NK-92 treated with Interleukin-12 subunit alpha and Interleukin-12 subunit beta, amount 100 ng/mL, for 24 hours (cell line): ENCODE data around the gene TYMS.
A peak's percentile ranks its signal among the peaks of the same experiment; 100 is the strongest.

ENCODE experiments used
- DNase-seq: peaks from one replicate; lab custom pipeline; 2025; lab: John Stamatoyannopoulos, UW

The TYMS gene

DNA sequence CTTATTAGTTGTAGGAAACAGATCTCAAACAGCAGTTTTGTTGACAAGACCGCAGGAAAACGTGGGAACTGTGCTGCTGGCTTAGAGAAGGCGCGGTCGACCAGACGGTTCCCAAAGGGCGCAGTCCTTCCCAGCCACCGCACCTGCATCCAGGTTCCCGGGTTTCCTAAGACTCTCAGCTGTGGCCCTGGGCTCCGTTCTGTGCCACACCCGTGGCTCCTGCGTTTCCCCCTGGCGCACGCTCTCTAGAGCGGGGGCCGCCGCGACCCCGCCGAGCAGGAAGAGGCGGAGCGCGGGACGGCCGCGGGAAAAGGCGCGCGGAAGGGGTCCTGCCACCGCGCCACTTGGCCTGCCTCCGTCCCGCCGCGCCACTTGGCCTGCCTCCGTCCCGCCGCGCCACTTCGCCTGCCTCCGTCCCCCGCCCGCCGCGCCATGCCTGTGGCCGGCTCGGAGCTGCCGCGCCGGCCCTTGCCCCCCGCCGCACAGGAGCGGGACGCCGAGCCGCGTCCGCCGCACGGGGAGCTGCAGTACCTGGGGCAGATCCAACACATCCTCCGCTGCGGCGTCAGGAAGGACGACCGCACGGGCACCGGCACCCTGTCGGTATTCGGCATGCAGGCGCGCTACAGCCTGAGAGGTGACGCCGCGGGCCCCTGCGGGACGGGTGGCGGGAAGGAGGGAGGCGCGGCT lies at the start of gene TYMS:
Gene TYMS, plus strand, starts transcription at position 343 of the 690 bp plus-strand sequence. Its CDS starts 90 bp downstream, at position 433.
- peak; percentile 22 for DNase-seq

DNA sequence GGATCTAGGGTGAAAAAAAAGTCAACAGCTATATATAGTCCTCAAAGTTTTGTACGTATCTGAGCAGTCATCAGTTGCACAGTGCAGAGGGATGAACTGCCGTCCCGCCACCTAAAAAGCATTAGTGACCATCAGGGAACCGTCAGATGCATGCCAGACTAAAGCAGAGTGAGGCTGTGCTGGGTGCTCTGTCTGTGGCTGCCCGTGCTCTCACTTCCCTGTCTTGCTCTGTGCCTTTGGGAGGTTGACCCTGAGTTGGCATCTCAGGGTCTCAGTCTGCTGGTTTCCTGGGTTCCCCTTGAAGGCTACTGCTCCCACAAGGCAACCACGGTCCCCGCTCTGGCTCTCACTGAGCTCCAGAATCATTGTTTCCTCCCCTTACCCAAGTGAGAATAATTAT lies 49.5 kb upstream of the TYMS start:
- no peak for DNase-seq

DNA sequence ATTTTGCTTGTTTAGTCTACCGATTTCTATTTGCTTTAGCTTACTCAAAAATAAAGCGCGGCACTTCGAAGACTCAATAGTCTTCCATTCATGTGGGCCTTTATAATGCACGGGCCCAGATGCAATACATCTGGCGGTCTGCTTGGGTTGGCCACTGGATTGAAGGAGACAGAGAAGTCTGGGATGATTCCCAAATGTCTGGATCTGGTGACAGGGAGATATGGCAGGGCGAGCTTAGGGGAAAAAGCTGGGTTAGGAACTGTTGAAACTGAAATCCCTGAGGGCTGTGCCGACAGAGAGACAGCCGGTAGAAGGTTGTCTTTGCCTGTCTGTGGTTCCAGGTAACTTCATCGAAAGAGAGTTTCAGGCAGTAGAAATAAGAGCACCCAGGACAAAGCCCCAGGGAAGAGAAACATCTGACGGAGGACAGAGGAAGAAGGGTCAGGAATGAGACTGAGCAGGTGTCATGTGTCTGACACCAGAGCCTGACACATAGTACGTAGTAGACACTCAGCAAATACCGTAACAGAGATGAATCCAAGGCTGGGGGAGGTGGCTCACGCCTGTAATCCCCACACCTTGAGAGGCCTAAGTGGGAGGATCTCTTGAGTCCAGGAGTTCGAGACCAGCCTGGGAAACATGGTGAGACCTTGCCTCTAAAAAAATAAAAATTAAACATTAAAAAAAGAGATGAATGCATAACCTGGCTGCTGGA lies 47.1 kb upstream of the TYMS start:
- DNase-seq = no peak

DNA sequence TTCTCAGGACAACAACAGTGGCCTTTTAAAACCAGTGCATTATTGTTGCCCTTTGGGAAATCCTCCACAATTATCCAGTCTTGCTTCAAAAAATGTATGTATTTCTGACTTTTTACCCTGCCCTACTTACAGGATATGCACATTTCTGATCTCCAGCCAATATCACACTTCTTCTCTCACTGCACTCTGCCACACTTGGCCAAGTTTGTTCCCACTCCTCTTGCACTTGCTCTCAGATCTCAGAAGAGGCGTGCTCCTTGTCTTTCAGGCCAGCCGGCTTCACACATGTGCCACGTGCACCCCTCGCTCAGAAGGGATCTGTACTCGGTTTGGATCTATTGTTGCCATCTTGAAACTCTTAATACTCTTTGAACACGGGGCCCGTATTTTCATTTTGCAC lies 45.3 kb upstream of the TYMS start:
- no peak for DNase-seq

DNA sequence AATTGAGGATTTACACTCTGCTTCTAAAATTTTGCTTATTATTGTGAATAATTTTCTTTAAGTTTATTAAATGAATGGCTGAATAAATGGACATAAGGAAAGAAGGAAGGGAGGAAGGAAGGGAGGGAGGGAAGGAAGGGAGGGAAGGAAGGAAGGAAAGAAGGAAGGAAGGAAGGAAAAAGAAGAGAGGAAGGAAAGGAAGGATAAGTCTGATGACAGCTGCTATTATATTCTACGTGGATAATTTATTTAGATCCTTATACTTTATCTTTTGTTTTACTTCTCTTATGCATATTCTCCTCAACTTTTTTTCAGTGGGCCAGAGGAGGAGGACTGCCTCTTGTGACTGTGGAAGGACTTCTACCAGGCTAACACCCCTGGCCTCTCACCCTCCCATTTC lies 43.3 kb upstream of the TYMS start:
- DNase-seq = no peak

DNA sequence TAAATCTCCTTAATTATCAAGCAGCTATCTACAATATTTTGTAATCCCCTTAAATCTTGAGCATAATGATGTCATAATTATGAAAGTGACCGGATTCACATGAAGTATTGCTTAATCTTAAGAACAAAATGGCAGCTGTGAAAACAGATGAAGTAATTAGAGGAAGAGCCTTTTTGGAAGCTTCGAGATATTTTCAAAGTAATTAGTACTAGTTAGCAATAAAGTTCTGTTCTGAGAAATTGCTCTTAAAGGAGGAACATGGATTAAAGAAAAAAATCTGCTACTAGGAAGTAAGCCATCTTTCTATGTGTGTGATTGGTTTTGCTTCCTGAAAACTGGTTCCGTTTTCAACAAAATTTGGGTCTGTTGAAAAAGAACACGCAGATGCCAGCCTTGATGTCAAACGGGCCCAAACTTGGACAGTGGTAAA lies 42.3 kb upstream of the TYMS start:
- DNase-seq = no peak

DNA sequence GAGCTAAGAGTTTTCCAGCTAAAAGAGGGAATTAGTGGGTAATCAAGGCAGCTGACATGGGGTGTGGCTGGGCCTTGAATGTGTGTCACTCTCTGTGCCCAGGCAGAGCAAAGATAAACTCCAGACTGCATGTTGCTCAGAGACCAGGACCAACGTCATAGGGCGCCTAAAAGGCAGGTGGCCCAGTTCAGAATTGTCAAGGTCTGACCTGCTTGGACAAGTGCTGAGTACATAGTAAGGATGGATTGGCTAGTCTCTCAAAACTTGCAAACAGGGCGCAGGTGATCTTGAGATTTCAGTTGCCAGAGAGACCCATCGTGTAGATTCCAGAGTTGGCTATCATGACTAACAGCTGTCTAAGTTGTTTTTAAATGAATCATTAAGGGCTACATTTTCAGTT lies 41.7 kb upstream of the TYMS start:
- DNase-seq = no peak

DNA sequence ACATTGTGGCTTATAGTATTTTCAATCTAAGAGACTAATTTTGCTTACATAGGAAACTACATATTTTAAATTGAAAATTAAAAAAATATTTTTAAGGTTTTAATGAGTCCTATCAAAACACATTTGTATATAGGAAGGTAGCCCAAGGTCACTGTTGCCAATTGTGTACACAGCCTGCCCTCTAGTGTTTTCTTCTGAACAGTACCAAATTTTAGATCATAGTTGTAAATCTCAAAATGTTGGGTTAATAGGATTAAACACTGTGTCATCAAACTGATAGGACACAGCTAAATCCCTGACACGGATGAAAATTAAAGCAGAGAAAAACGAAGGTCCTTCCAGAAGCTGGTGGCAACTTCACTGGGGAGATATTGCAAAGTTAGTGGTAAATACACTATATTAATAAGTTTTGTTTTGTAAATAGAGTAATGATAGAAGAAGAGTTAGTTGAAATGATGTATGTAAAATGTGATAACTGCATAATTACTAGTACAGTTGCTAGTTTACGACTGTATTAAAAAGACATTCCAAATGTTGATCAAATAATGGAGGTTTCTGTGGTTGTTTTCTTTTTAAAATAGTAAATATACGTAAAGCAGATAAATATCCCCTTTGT lies 41.0 kb upstream of the TYMS start:
- no peak for DNase-seq

DNA sequence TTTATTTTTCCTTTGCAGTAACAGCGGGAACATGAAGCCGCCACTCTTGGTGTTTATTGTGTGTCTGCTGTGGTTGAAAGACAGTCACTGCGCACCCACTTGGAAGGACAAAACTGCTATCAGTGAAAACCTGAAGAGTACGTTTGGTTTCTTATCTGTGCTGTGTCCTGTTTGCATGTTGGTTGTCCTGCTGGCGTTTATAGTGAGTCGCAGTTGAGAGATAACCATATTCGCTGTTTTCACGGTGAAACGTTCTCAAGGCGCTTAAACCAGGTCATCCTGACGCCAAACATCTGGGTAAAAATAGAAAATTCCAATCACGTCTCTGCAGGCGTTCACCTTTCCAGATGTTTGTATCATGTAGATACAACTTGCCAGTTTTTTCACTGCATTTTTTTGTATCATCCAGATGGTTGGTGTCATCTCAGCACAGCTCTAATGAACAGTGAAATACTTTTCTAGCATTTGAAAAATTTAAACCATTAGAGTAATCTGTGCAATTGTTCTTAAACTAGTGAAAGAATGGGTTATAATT lies 39.4 kb upstream of the TYMS start:
- no peak for DNase-seq

DNA sequence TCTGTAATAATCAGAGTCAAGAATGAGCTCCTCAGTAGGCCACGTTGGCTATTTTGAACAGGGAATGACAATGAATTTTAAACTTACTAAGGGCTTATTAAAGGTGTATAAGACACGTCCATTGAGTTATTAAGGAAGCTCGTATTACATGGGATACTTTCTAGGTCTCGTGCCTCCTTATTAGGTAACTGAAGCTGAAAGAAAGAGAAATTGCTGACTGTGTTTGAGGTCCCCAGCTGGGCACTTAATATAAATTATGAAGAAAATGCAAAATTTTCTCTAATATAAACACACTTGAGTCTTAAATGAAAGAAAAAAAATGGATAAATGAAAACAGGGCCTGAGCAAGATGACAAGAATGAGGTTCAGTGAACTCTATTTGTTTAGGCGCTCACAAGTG lies 38.8 kb upstream of the TYMS start:
- no peak for DNase-seq

DNA sequence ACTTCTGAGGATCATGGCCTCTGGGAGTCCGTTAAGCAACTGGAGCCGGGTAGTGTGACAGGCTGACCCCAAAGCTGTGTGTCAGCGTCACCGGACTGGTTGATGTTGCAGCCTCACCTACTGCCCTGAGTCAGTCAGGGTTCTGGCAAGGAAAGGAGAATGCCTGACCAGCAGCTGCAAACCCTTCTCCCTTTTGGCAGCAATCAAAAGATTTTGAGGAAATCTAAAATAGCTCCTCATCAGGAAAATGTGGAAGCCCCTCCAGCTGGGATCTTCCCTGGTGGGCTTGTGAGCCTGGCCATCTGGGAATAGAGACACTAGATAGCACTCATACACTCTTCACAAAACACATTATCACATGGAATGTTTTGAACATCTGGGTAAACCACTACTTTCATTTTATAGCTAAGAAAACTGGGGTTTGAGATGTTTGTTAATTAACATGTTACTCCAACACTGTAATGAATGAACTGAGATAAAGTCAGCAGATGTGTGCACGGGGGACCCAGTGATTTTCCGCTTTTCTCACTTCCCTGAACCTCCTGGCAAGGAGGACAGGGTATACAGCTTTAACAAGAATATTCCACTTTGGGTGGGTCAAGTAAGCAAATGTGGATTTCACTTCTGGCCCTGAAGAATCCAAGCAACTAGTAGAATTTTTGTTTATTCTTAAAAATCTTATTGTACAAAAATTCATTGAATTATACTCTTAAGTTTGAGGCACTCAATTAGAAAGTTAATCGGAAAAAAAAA lies 36.0 kb upstream of the TYMS start:
- DNase-seq = no peak

DNA sequence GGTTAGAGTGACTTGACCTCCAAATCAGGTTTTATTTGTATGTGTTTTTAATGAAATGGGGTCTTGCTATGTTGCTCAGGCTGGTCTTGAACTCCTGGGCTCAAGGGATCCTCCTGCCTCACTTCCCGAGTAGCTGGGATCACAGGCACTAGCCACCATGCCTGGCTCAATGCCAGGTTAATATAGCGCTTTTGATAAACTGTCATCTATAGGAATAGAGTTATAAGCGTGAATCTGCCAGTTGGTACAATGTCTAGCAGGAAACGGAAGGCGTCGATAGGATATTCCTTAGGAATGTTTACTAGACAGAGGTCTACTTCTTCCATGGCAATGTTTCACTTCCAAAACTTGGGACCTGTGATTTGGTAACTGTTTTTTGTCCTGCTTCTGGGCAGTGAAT lies 35.2 kb upstream of the TYMS start:
- DNase-seq = no peak

DNA sequence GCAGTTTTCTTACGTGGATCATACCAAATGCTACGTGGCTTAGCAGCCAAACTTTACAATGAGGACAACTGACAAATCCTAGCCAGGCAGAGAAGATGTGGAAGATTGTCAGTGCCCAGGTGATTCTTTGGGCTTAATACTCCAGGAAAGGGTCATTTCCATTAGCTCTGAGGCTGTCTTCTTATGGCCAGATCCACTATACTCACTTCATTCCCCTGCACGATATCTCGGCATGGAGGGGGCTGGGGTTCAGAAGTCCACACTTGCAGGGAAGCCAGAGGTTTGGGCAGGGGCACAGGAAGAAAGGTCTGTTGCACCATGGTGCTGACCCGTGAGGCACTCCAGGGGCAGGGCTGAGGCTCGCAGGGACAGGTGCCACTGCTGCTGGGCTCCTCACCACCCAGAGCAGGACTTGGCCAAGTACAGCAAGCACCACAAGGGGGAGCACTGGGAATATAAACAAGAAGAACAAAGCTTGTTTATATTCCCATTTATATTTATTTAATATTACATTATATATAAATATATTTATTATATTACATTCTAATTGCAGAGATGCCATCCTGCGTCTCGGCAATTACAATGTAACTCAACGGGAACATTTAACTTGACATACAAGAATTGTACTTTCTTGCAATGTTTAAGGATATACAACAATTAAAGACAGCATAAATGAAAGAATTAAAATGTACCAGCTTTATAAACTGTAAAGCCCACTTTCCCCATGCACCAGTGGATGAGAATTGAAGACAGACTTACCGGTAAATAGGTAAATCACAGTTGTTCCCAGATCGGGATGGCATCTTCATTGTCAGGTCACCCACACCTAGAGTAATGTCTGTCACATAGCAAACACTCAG lies 33.5 kb upstream of the TYMS start:
- peak; percentile 9 for DNase-seq

DNA sequence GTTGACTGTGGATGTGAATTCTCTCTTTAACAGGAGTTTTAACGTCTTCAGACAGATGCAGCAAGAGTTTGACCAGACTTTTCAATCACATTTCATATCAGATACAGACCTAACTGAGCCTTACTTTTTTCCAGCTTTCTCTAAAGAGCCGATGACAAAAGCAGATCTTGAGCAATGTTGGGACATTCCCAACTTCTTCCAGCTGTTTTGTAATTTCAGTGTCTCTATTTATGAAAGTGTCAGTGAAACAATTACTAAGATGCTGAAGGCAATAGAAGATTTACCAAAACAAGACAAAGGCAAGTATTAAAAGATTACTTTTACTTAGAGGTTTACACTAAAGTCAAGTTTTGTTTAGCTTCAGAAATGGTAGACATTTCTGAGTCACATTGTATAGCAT lies 30.2 kb upstream of the TYMS start:
- no peak for DNase-seq

DNA sequence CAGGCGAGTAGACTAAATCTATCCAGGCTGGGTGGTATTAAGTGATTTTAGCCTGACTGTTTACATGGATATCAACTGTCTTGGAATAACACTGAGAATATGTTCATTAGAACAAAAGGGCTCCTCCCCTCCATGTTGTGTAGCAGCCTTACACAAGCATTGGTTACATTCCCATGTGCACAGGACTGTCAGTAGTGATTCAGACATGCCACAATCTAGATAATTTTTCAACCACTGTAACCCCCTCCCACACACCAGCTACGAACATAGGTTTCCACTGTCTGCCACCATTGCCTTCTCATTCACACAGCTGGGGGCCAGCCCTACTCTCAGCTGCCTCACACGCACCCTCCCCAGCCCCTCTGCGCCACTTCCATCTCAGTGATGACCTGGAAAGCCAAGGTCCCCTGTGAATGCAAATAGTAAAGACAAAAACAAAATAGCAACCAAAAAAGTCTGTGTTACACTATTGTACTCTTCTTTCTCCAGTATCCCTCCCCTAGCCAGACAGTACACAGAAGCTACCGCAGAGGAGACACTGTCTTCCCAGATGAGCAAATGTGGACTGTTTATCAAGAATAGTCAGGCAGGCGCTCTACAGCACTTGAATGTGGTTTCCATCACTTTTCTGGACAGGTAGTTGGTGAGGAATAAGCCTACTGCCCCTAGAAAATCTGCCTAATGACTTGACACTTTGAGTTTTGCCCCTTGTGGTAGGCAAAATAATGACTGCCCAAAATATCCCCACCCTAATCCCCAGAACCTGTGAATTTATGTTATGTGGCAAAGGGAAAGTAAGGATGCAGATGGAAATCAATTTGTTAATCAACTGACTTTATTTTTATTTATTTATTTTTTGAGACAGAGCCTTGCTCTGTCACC lies 27.9 kb upstream of the TYMS start:
- DNase-seq = no peak

DNA sequence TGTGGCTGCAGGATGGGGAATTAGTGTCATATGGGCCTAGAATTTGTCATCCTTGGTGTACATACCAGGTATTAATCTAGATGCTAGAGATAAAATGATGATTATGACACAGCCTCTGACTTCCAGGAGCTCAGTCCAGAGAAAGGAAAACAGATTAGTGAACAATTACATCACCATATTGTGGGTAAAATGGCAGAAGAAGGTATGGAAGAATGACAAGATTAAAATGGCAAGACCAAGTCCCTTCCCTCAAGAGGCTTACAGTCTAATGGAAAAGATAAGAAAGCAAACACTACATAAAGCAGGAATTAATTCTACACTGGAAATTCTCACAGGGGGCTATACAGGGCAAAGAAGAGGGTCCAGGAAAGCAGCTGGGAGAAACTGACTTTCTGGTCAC lies 25.9 kb upstream of the TYMS start:
- no peak for DNase-seq

DNA sequence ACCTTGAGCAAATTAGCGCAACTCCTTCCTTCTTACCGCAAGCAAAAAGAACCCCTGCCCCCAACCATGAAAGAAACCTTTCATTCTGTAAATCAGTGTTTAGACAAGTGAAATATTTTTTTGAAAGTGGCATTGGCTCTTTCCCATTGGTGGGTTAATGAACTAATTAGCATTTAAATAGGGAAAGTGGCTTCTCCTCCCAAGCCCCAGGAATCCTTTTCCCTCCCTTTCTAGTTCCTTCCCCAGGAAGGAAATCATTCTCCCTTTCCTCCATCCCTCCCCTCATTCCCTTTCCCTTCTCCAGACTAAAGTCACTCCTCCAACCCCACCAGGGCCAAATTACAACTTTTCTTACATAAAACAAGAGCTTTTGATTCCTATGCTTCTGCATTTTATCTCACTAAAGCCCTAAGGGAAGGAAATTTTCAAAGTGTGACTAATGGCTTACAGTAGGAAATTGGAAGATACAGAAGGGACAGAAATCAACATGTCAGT lies 22.9 kb upstream of the TYMS start:
- no peak for DNase-seq

DNA sequence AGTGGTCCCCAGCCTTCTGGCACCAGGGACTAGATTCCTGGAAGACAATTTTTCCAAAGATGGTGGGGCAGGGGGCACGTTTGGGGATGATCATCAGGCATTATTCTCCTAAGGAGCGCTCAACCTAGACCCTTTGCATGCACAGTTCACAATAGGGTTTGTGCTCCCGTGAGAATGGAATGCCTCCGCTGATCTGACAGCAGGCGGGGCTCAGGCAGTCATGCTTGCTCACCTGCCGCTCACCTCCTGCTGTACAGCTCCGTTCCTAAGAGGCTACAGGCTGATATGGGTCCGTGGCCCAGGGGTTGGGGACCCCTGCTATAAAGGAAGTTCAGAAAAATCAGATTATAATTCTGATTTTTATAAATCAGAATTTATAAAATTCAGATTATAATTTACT lies 22.3 kb upstream of the TYMS start:
- no peak for DNase-seq

DNA sequence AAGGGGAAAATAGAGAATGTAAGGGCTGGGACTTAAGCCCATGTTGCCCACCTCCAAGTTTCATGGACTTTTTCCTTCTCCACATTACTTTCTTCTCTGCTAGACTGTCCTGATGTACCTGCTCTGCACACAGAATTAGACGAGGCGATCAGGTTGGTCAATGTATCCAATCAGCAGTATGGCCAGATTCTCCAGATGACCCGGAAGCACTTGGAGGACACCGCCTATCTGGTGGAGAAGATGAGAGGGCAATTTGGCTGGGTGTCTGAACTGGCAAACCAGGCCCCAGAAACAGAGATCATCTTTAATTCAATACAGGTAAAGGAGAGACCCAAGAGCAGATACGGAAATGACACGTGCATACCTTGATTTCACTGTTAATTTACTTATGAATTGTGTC lies 16.2 kb upstream of the TYMS start:
- DNase-seq = no peak

DNA sequence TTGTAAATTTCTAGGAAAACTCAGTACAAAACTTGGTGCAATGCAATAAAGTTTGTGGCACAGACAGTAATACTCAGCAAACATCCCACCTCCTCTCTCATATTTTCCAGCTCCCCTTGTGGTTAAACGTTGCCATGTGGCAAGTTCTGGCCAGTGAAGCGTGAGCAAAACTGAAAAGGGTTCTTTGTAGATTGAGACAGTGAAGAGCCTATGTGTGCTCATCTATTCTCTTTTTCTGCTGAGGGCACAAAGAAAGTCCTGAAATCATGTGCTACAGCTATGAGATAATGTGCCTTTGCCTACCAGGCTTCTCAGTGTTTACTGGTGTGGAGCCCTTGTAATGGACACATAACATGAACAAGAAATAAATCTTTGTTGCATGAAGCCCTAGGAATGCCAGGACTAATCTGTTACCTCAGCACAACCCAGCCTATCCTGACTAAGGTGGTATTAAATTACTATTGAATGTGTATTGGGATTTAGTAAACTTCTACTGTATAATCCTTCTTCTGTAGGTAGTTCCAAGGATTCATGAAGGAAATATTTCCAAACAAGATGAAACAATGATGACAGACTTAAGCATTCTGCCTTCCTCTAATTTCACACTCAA lies 13.0 kb upstream of the TYMS start:
- no peak for DNase-seq
